Upper lobe of right lung (tissue), 1 donor: Measurements from ENCODE around the gene JMJD6. TPM values are rescaled to one million over a fixed set of nuclear protein-coding genes. Genes with fewer than 3 reads are reported as not detected.
"Not testable (repeated sequence)": the region's sequence is repeated elsewhere in the genome, so short reads cannot be mapped to it uniquely, and the experiment has no call there.

ENCODE experiments used
- ATAC-seq: fragments of 200-7000 bp; cut with Tn5 transposase; one replicate; pipeline ENCODE4 v1.9.1; 2020; ENCODE audit warnings: mild to moderate bottlenecking, moderate library complexity
- DNase-seq: peaks from one replicate; pipeline ENCODE4 v3.0.0-alpha.2; 2020
- H3K27ac ChIP-seq: fragments of 200-600 bp; one replicate; pipeline ENCODE4 v1.8.0; 2022
- H3K27me3 ChIP-seq: fragments of 200-600 bp; one replicate; pipeline ENCODE4 v1.8.0; 2022; ENCODE audit warnings: mild to moderate bottlenecking
- H3K36me3 ChIP-seq: fragments of 200-600 bp; one replicate; pipeline ENCODE4 v1.8.0; 2022
- H3K4me1 ChIP-seq: fragments of 200-600 bp; one replicate; pipeline ENCODE4 v1.8.0; 2022
- H3K4me3 ChIP-seq: fragments of 200-600 bp; one replicate; pipeline ENCODE4 v1.8.0; 2022; ENCODE audit warnings: mild to moderate bottlenecking
- H3K9me3 ChIP-seq: fragments of 200-600 bp; one replicate; pipeline ENCODE4 v1.8.0; 2022
- CTCF ChIP-seq: fragments of 200-600 bp; IDR thresholded peaks from one replicate; pipeline ENCODE4 v1.8.0; 2022; ENCODE audit warnings: antibody characterized with exemption
- intact Hi-C: fragments of 100-400 bp; cut with DNase I; formaldehyde crosslinking; loops from one replicate; pipeline ENCODE4 v1.11.0; 2022
- total RNA-seq: library from RNA; stranded (reverse); fragmentation: NEBNext Ultra II Directional; extraction: Animal tissue kit (Norgen Biotek cat#: 25700); gene quantifications from one replicate; pipeline ENCODE4 v1.2.1, GENCODE V29; 2021
- donor health status: DM: no; HTN: yes; CAD: no; lungs with severe emphysema.

The JMJD6 gene
- total RNA-seq, 1 donor from 2014 or later, result 29.6 TPM

DNA sequence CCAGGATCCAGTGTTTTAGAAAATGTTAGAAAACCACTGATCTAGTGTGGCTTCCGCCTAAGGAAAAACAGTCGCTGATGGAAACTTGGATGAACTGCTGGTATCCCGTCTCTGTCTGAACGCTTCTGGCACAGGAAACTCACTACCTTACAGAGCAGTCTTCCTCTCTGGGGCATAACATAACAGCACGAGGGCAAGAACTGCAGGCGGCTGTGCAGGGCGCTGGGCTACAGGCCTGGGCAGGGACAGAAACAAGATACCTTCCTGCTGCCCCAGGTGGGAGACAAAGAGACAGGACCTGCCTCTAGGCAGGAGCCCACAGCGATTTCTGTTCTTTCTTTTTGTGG, 26.2 kb downstream of the JMJD6 start:
- no peaks in the 10 kb centered on the region for H3K27me3 ChIP-seq
- no peak for TF ChIP-seq CTCF
- DNase-seq (no peak), ATAC-seq (no peak)
- H3K9me3 ChIP-seq, result no peaks in the 10 kb centered on the region
- no peak overlapping the region for H3K4me3 ChIP-seq
- peaks cover 53% of the 10 kb centered on the region for H3K4me1 ChIP-seq
- intact Hi-C loops, result no loop called here
- H3K36me3 ChIP-seq, result no peaks in the 10 kb centered on the region
- peak overlapping the region; percentile 82 for H3K27ac ChIP-seq

- H3K9me3 ChIP-seq, H3K36me3 ChIP-seq, intact Hi-C loops, H3K27me3 ChIP-seq, ATAC-seq, DNase-seq, H3K4me3 ChIP-seq: not testable (repeated sequence)
- H3K4me1 ChIP-seq, result peaks cover 53% of the 10 kb centered on the region
- H3K27ac ChIP-seq, result peak overlapping the region; percentile 63
Observed at GRCh38 chr17:76698466-76698977, 27.9 kb downstream of the JMJD6 start.

GRCh38 chr17:76697702-76698465, 28.5 kb downstream of the JMJD6 start:
- Histone ChIP-seq H3K27me3 (no peaks in the 10 kb centered on the region), H3K36me3 (no peaks in the 10 kb centered on the region), H3K9me3 (no peaks in the 10 kb centered on the region), H3K4me3 (no peak overlapping the region), H3K27ac (peak overlapping the region; percentile 63), H3K4me1 (peaks cover 53% of the 10 kb centered on the region)
- TF ChIP-seq CTCF, result no peak
- DNase-seq (no peak), ATAC-seq (no peak)
- intact Hi-C loops, result no loop called here

GRCh38 chr17:76696763-76697701, 29.4 kb downstream of the JMJD6 start:
- Histone ChIP-seq H3K27ac (peak overlapping the region; percentile 63), H3K4me1 (peaks cover 52% of the 10 kb centered on the region), H3K36me3 (no peaks in the 10 kb centered on the region), H3K9me3 (no peaks in the 10 kb centered on the region), H3K27me3 (no peaks in the 10 kb centered on the region), H3K4me3 (no peak overlapping the region)
- DNase-seq (no peak), ATAC-seq (peak; percentile 42)
- intact Hi-C loops, result no loop called here
- TF ChIP-seq CTCF, result no peak

DNA sequence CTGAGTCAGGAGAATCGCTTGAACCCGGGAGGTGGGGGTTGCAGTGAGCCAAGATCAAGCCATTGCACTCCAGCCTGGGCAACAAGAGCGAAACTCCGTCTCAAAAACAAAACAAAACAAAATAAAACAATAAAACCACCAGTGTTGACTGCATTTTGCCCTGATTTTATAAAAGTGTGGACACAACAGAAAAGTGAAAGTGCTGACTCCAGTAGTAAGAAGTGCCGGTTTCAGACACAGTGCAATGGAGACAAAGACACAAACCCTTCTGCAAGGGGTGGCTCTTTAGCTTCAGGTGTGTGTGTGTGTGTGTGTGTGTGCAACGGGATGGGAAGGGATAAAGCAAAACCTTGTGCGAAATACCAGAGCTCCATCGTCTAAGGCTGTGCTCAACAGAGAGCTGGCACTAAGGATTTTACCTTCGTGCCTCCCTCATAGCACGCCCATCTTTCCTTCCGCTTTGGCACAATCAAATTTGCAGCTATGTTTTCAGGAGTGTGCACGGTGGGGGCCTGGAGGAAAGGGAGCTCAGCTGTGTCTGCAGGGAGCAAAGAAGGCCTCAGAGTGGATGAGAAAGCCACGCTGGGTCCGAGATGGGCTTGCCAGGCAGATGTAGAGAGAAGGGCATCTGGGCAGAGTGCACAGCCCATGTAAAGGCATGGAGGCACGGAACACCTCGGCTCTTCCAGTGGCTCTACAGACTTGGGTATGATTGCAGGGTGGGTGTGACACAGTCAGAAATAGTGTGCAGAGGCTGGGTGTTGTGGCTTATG, 31.2 kb downstream of the JMJD6 start:
- no peak overlapping the region for H3K4me3 ChIP-seq
- no peaks in the 10 kb centered on the region for H3K9me3 ChIP-seq
- H3K27me3 ChIP-seq, result no peaks in the 10 kb centered on the region
- ATAC-seq (no peak), DNase-seq (no peak)
- no peaks in the 10 kb centered on the region for H3K36me3 ChIP-seq
- intact Hi-C loops, result no loop called here
- peaks cover 54% of the 10 kb centered on the region for H3K4me1 ChIP-seq
- TF ChIP-seq CTCF, result no peak
- no peak overlapping the region for H3K27ac ChIP-seq
